Testis (tissue), 2 donors: ENCODE data around the gene GABRD.
"Not testable (repeated sequence)": the region's sequence is repeated elsewhere in the genome, so short reads cannot be mapped to it uniquely, and the experiment has no call there.

Source experiments
- POLR2A ChIP-seq: fragments of 450-650 bp; IDR thresholded peaks from one replicate; pipeline ENCODE4 v1.6.1; 2017; ENCODE audit warnings: antibody characterized with exemption, mild to moderate bottlenecking, moderate library complexity
- TF ChIP-seq, protein P1 (sequence below), 3 experiments: fragments of 450-650 bp in 2 of 3; fragments of 200-600 bp in 1 of 3; sonication (generic) in 1 of 3; IDR thresholded peaks; one replicate each; pipeline ENCODE4 v1.5.1; 2016 to 2019; ENCODE audit warnings: antibody characterized with exemption in 3 of 3, mild to moderate bottlenecking in 2 of 3, moderate library complexity in 1 of 3

- TF ChIP-seq, protein P1, sequence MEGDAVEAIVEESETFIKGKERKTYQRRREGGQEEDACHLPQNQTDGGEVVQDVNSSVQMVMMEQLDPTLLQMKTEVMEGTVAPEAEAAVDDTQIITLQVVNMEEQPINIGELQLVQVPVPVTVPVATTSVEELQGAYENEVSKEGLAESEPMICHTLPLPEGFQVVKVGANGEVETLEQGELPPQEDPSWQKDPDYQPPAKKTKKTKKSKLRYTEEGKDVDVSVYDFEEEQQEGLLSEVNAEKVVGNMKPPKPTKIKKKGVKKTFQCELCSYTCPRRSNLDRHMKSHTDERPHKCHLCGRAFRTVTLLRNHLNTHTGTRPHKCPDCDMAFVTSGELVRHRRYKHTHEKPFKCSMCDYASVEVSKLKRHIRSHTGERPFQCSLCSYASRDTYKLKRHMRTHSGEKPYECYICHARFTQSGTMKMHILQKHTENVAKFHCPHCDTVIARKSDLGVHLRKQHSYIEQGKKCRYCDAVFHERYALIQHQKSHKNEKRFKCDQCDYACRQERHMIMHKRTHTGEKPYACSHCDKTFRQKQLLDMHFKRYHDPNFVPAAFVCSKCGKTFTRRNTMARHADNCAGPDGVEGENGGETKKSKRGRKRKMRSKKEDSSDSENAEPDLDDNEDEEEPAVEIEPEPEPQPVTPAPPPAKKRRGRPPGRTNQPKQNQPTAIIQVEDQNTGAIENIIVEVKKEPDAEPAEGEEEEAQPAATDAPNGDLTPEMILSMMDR (IDR thresholded peaks at IDR 0.05), result not testable (repeated sequence)
- TF ChIP-seq POLR2A, result not testable (repeated sequence)
Observed at GRCh38 chr1:1981631-1982327, 37.4 kb upstream of the GABRD start.
